HG03442 (cell line): Measurements from ENCODE around the gene GPR65.

Experiments
- ATAC-seq: cut with Tn5 transposase; IDR thresholded peaks from one replicate; pipeline ENCODE4 v1.9.1; 2021; ENCODE audit warnings: mild to moderate bottlenecking, moderate library complexity; ENCODE audit not compliant: unreplicated experiment

Gene GPR65

GRCh38 chr14:88034076-88034475 lies 29.1 kb downstream of the GPR65 start:
- no peak for ATAC-seq

GRCh38 chr14:88036422-88036821 lies 31.5 kb downstream of the GPR65 start:
- ATAC-seq: no peak

- no peak for ATAC-seq
These were observed 32.4 kb downstream of the GPR65 start for GRCh38 chr14:88037325-88037724.

- no peak for ATAC-seq
These were observed 34.3 kb downstream of the GPR65 start for GRCh38 chr14:88039197-88039596.

- ATAC-seq: no peak
These were observed 35.2 kb downstream of the GPR65 start for GRCh38 chr14:88040146-88040545.

GRCh38 chr14:88043529-88044443 lies 38.9 kb downstream of the GPR65 start:
- ATAC-seq: no peak

GRCh38 chr14:88044444-88044758 lies 39.5 kb downstream of the GPR65 start:
- ATAC-seq: no peak

GRCh38 chr14:88044776-88045446 lies 40.0 kb downstream of the GPR65 start:
- ATAC-seq: peak; percentile 82

- ATAC-seq: no peak
These were observed 40.8 kb downstream of the GPR65 start for GRCh38 chr14:88045705-88046104.

GRCh38 chr14:88048351-88048750 lies 43.4 kb downstream of the GPR65 start:
- no peak for ATAC-seq

- ATAC-seq: no peak
These were observed 44.3 kb downstream of the GPR65 start for GRCh38 chr14:88049266-88049665.

- ATAC-seq: no peak
These were observed 45.0 kb downstream of the GPR65 start for GRCh38 chr14:88049936-88050335.

GRCh38 chr14:88060576-88060975 lies 55.6 kb downstream of the GPR65 start:
- no peak for ATAC-seq

- no peak for ATAC-seq
These were observed 58.9 kb downstream of the GPR65 start for GRCh38 chr14:88063811-88064210.
